GM21825 (cell line): ENCODE results near the gene BTG3.

ENCODE experiments used
- ATAC-seq: cut with Tn5 transposase; IDR thresholded peaks from one replicate; pipeline ENCODE4 v1.9.1; 2021; ENCODE audit warnings: mild to moderate bottlenecking, moderate library complexity; ENCODE audit not compliant: unreplicated experiment

The BTG3 gene

DNA sequence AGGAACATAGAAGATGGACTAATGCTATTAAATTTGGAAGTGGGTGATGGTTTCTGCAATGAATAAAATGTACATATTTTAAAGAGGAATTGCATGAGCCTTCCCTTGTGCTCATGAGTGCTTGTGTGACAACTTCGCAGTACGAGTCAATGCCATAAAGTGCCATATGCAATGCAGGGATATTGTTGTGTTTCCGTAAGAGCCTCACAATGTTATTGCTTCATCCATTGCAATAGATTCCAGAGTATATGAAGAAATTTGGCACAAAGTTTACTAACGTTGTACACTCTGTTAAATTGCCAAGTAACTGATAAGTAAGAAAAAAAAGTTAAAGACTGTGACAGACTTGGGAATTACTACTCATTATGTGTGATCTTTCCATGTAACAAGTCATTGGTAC, 22.3 kb downstream of the BTG3 start:
- no peak for ATAC-seq

DNA sequence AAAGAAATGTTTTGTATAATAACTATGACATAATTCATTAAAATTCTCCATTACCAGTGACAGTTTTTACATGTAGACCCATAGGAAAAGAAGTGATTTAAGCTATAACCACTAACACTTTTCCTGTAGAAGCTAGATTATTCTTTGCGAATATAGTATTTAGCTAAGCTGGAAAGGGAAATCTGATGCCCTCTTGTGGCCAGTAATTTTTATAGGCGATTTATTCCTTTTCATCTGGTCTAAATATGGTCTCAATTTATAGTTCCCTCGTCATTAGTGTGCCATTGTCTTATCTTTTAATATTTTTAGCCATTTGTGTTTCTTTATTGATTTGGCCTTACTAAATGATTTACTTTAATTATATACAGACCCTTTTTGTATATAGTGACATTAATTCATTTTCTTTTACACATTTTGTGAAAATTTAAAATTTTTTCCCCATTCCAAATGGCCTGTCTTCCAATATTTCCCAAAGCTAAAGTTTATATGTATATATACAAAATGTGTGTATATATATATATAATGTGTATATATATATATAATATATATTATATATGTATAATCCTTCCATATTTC, 26.7 kb downstream of the BTG3 start:
- no peak for ATAC-seq

DNA sequence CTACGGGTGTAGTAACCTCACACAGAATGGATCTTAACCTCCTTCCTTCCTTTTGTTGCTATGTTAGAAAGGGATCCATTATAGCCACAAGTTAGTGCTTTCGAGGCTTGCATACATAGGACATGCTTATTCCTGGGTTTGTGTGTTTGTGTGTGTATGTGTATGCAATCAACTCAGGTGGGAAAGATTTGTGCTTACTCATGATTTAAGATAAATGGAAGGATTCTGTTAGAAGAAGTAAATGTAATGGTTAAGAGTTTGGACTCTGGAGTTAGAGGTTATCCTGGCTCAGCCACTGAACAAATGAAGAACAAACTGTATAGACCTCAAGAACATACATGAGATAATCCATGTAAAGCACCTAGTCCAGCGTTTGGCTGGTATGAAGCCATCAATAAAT, 28.8 kb downstream of the BTG3 start:
- ATAC-seq: no peak

DNA sequence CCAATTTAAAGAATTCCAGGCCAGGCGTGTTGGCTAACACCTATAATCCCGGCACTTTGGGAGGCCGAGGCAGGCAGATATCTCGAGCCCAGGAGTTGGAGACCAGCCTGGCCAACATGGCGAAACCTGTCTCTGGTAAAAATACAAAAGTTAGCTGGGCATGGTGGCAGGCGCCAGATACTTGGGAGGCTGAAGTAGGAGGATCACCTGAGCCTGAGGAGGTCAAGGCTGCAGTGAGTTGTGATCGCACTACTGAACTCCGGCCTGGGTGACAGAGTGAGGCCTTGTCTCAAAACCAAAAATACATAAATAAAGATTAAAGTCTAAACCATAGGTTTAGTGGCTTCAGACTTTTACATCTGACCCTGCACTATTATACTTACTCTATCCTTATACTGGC, 32.4 kb downstream of the BTG3 start:
- ATAC-seq: no peak

DNA sequence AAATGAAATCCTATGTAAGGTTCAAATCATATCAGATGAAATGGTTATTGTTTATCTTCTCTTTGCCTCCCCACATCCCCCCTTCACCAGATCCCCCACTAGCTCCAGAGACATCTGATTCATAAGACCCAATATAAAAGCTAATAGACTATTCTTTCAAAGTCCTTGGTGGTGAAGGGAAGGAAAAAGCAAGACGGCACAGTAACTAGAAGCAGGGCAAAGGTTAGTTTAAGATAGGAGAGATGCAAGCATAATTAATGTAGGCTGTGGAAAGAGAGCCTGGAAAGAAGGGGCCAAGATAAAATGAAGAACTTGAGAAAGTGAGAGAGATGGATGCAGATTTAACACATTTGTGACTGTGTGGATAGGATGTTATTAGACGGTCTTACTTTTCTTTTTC, 33.8 kb downstream of the BTG3 start:
- ATAC-seq: no peak

DNA sequence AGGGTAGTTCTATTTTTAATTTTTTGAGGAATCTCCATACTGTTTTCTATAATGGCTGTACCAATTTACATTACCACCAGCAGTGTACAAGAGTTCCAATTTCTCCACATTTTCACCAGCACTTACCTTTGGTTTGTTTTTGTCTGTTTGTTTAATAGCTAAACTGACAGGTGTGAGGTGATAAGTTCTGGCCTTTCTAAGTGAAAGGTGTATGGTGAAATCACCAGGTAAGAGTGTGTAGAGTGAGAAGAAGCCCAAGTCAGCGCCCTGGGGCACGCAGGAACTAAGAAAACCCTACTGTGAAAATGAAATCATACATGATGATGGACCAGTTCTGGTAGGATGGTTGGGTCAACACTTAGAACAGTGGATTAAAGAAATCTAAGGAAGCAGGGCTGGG, 34.5 kb downstream of the BTG3 start:
- ATAC-seq: no peak

DNA sequence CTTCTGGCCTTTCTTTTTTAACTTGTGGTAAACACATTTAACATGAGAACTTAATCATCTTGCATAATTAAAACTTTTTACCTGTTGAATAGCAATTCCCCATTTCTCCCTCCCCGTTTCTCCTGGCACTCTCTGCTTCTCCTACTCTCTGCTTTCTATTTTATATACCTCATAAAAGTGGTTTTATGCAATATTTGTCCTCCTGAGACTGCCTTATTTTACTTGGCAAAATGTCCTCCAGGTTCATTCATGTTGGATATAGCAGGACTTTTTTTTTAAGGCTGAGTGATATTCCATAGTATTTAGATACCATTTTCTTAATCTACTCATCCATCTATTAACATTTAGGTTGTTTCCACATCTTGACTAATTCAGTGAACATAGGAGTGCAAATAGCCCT, 35.0 kb downstream of the BTG3 start:
- no peak for ATAC-seq

DNA sequence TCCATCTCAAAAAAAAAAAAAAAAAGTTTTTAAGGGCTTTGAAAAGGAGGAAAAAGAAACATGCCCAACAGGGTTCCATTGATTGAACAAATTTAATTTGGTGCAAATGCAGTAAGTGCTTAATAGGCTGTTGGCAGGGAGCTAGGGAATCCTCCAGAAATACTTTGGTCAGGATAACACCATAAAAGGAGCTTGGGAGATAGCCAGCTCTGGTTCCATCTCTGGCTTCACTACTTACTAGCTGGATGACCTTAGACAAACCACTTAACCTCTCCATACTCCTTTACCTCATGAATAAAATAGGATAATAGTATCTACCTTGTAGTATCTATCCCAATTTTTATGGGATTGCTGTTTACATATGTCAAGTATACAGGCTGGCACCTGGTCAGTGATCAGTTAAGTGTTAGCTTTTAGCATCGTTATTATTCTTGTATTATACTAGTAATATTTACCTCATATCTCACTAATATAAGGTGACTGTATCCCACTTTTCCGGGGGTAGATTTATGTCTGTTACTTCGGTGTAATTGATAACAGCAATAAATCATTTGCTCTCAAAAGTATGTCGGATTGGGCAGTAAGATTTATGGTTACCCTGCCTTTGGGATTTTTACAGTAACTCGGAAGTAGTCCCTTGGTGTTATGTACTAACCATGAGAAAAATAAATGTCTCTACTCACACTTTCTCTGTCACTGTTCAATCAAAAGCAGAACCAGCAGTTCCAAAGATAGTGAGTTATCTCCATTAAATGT, 36.4 kb downstream of the BTG3 start:
- no peak for ATAC-seq

DNA sequence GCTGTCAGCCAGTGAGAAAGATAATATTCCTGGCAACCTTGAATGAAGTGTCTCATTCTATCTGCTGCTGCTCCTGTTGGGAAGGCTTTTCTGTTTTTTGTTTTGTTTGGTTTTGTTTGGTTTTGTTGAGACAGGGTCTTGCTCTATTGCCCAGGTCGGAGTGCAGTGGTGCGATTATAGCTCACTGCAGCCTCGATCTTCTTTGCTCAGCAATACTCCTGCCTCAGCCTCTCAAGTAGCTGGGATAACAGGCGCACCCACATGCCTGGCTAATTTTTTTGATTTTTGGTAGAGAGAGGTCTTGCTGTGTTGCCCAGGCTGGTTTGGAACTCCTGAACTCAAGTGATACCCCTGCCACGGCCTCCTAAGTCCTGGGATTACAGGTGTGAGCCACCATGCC, 37.6 kb downstream of the BTG3 start:
- ATAC-seq: no peak

DNA sequence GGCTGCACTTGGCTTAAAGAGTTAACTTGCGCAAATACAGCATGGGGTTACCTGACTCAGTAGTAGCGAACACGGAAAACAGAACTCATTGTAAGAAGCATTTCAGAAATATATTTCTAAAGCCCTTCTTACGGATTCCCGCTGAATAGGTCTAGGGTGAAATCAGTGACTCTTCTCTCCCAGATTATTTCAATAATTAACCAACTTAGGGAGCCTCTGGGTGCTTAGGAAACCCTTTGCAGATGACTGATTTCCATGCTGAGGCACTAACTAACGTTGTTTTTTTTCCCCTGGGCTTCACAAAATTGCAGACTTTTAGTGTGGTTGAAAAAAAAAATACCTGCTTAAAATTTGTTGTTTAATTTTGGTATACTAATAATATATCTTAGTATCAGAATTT, 40.3 kb downstream of the BTG3 start:
- no peak for ATAC-seq

DNA sequence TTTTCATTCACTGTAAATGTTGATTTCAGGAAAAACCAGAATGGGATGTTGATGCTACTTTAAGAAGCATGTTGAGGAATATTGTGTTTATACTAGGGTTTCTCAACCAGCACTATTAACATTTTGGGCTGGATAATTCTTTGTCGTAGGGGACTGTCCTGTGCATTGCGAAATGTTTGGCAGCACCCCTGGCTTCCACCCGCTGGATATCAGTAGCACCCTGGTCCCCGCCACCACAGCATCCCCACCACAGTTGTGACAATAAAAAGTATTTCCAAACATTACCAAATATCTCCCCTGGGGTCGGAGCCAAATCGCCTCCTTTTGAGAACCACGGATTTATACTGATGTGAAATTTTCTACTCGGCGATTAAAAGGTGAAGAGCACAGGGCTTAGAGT, 41.9 kb downstream of the BTG3 start:
- ATAC-seq: no peak

DNA sequence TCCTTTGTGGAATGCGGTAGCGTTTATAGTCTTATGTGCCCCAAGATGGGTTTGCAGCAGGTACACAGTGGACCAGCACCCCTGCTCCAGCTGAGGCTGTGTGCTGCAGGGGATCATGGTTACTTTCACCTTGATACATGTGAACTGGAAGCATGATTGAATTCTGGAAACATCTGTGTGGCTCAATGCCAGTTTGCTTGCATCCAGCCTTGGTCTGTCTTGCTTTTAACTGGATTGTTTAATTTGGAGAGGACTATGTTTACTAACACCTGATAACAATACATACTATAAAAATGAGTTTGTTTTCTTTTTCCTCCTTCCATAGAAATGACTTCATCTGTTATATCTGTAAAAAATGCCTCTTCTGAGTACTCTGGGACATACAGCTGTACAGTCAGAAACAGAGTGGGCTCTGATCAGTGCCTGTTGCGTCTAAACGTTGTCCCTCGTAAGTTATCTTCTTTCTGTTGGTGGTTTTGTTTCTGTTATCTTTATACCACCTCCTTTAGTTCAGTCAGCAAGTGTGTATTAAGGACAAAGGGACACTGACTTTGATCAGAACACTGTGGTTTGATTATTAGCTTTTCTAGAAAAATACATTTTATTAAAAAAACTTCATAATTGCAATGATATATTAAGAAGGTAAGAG, 52.2 kb downstream of the BTG3 start:
- ATAC-seq: no peak

DNA sequence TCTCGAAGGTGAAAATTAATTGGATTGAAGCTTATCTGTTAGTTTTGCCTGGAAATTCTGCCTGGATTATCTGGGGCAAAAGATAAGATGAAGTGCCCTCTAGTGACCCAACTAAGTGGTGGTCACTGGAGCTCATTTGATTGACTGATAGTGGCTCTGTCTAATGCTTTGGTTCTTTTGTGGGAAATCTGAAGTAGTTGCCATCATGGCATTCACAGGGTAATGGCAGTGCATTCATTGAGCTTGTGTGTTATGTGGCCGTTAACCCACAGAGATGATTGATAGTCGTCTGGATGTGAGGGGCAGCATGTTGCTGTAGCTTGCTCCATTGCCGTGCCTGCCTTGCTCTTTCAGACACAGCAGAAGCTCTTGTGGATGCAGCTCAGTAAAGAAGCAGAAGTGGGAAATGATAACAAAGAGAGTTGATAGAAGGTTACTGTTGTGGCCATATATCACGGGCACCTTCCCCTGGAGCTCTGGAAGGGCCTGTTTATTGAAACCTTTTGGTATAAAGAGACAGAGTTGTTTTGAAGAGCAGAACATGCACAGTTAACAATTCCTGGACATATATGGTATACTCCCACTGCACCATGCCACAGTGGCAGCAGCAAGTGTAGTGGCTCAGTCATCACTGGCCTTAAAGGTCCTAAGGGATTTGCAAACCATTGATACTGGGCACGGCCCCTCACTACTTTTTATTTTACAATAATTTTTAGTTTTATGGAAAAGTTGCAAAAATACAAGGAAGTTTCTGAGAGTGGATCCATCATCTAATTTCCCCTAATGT, 57.8 kb downstream of the BTG3 start:
- no peak for ATAC-seq

DNA sequence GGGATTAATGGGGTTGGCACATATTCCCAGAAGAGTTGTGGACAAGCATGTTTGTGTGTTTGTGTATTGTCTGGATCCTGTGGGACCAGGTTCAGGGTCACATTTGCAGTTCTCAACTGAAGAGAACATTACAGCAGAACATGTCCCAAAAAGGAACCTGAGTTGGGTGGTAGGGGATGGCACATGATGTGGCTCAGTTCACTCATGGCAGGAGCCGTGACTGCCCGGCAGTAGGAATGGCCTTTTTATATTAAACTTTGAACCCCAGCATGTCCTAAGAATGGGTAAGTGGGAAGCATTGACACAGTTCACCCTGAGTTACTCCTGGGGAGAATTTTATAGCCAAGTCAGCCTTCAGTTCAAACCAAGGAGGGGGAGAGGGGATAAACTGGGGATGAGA, 58.6 kb downstream of the BTG3 start:
- ATAC-seq: no peak

DNA sequence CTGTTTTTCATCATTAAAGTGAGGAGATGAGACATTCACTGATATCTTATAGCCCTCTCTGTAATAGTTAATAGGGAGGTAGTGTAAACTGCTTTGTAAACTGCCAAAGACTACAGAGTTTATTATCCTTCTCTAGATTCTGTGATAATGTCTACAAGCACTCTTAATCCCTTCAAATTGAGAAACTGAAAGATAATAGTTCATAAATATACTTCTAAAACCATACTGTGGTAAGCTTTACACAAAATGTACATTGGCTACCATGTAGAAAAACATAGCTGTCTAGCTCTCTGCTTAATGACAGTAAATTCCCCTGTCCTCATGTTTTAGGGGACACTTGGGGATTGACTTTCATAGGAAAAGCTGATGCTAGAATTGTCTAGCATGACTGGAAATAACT, 60.3 kb downstream of the BTG3 start:
- no peak for ATAC-seq

DNA sequence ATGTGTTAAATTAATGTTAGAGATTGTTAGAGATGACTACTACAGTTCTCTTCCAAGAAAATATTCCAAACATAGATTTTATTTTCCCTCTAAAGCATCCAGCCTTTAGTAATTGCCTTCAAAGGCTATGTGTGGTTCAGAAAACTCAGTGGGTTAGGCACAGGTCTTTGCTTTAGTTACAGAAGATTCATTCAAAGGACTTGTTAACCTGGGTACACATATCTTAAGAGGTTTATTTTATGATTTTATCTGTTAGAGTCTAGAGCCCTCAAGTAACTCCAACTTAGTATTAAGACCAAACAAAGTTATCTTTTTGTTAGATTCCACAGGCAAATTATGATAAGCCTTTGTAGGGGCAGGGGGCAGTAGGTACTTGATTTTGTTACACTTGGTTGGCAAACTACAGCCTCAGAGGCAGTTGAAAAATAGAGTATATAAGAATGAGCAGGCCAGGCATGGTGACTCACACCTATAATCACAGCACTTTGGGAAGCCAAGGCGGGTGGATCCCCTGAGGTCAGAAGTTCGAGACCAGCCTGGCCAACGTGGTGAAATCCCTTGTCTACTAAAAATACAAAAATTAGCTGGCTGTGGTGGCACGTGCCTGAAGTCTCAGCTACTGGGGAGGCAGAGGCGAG, 61.9 kb downstream of the BTG3 start:
- no peak for ATAC-seq

DNA sequence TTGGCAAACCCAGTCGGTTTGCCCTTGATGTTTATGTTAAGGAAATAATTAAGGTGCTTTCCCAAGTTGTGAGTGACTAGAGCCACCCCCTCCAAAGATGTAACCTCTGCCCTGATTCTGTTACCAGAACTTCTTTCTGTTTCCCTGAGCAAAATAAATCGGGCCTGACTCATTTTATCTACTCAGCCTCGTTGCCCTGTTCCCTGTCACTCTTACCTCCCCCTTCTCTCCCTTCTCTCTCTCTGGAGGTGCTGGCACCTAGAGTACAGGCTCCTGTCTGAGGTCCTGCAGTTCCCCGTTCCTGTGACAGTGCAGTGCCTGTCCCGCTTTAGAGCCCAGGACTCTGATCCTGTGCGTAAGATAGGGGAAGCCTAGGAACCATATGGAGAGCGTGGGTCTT, 64.4 kb downstream of the BTG3 start:
- no peak for ATAC-seq

DNA sequence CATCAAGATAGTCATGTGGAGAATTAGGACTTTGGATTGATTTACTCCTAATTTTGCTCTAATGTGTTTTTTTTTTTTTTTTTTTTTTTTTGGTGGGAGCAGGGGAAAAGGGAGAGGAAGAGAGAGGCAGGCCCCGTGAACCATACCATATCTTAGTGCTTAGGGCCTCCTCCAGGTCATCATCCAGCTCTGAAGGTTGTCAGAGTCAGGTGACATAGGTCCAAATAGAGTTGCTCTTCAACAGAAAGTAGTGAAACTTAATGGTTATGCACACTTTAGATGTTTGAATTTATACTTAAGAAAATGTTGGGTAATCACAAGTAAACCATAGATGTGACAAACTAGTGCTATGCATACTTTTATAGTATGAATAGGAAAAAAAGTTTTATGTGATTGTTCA, 67.7 kb downstream of the BTG3 start:
- no peak for ATAC-seq
